GM18519 (cell line): Measurements from ENCODE around the gene THRB.

ENCODE experiments used
- ATAC-seq: cut with Tn5 transposase; IDR thresholded peaks from one replicate; pipeline ENCODE4 v1.9.1; 2021; ENCODE audit warnings: mild to moderate bottlenecking, moderate library complexity; ENCODE audit not compliant: unreplicated experiment, low FRiP score

The THRB gene

DNA sequence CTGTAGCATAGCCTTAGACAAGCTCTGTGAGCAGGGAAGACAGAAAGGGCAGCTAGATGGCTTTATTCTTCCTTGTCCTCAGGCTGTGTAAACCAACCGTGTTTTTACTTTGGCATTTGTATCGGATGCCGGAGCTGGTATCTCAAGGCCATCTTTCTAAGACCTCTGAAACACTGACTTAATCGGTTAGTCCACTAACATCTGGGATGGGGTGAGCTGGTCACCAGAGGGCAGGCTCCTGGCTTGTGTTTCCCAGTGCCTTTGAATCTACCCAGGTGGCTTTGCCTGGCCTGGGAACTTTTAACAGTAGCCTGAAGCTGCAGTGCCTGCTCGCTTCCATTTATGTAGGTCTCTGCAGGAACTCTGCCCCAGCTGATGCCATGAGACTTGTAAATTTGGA lies 296.8 kb downstream of the THRB start:
- no peak for ATAC-seq

DNA sequence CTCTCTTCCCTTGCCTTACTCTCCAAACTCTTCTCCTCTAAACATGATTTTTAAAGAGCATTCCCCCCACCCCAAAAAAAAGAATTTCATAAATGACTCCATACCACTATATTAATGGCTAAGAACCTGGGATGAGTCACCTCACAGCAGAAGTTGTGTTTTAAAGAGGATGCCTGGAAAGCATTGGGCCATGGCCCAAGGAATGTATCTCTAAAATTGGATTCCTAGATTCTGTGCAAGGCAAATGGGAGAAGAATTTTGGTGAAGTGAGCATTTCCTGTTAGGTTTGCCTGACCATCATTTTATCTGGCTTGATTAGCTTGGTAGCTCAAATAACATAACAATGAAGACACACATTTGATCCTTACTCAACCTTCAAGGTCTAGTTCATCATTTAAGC lies 298.1 kb downstream of the THRB start:
- no peak for ATAC-seq

DNA sequence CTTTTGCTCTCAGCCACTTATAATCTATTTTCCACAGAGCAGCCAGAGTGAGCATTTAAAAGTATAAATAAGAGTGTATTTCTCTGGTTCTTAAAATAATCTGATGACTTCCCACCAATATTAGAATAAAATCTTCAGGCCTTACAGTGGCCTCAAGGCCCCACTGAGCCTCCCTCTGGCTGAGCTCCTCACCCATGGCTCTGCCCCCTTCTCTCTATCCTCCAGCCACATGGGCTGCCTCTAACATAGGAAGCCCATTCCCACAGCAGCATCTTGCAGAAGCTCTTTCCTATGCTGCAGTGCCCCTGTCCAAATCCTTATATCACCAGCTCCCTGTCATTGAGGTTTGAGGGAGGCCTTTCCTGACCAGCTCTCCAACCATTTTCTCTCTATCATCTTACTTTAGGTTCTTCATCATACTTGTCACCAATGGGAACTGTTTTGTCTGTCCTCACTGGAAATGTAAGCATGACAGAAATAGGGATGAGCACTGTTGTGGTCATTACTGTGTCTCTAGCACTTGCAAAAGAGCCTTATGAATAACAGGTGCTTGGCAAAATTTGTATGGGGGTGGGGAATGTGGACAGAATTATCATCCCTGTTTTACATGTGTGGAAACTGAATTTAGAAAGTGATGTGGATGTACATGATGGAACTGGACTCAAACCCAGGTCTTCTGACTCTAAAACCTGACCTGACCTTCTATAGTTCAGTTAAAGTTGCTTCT lies 299.0 kb downstream of the THRB start:
- no peak for ATAC-seq

GRCh38 chr3:24192469-24193056 lies 302.1 kb downstream of the THRB start:
- no peak for ATAC-seq

DNA sequence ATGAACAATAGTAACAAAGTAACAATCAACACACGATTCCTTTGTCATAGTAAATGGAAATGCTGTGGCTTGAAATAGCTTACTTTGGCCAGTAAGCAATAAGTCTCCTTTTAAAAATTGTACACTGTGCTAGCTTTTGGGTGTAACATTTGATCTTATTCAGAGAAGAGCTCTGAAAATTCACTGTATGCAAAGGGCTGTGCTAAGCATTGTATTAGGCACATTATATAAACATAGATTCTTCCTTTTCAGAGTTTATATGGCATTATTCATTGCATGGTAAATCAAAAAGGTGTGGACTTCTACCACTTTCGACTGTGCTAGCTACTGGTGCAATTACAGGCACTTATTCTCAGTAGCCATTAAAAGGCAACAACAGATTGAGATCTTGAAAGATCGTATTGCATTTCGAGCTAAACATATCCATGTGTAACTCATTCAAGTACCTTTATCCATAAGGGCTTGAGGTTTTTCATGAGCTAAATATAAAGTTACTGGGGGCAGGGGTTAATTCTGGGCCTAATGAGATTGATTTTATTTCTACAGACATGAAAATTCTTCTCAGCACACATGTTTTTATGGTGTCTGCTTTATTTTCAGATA lies 302.7 kb downstream of the THRB start:
- ATAC-seq = no peak

DNA sequence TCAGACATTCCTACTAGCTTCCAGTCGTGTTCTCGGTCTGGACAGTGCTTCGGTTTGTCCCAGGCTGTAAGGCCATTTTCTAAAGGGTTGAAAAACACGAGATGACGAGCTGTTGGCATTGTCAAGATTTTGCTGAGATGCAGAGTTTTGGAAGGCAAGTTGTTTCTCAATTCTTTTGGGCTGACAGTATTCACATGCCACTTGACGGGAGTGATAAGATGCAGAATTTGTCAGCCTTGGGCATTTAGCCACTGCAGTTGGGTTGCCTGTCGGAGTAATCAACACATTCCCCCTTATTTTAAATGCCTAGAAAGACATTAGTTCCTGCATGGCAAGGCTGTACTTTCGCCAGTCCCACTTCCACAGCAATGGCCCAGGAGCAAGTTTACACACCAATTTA lies 304.4 kb downstream of the THRB start:
- no peak for ATAC-seq

DNA sequence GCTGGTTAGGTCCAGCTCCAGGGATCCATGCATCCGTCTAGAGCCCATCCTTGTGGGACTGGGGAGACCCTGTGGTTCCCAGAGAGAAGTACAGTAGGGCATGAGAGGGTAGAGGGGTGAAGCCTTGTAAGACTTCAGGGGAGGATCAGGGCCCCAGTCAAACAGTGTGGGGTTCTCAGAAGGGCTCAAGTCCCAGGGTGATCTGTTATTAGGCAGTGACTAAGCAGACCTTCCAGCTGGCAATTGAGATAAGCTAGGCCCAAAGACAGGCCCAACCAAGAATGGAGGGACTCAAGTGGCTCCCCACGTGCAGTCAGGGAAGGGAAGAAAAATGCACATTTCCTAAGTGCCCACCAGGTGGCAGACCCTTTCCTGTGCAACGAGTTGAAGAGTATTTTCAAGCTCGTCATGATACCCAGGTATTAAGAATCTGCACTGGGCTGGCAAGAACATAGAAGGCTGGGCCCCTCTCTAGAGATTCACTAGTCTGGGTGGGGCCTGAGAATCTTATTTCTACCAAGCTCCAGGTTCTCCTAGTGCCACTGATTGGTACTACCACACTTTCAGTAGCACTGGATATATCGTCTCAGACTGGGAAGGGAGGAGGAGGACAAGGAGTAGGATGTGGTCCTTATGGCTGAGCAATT lies 308.8 kb downstream of the THRB start:
- ATAC-seq = peak; percentile 87

DNA sequence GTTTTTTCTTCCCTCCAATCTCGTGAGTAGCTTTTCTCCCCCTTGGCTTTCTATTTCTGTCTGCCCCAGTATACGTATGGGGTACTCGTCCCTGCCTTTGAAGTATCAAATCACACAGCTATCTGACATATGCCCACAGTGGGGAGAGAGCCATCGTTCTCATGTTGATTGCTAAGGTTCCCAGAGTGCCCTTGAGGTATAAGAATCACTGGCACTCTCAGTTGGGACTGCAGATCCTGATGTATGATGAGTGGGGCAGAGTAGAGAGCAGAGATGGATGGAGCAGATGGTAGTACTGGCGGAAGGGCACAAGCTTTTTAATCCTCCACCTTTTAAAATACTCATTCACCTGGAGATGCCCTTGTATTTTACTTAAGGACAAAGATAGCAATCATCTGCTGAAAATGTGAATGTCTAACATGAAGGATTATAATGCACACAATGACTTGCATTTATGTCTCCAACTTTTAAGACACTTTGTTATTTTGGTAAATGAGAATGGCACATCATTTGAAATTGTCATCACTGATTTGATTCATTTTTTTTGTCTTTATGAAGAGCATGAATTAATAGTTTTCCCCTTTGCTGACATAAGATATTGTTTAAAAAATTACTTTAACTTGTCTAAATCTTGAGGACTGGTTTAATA lies 310.0 kb downstream of the THRB start:
- no peak for ATAC-seq

GRCh38 chr3:24182756-24183155 lies 311.9 kb downstream of the THRB start:
- no peak for ATAC-seq

DNA sequence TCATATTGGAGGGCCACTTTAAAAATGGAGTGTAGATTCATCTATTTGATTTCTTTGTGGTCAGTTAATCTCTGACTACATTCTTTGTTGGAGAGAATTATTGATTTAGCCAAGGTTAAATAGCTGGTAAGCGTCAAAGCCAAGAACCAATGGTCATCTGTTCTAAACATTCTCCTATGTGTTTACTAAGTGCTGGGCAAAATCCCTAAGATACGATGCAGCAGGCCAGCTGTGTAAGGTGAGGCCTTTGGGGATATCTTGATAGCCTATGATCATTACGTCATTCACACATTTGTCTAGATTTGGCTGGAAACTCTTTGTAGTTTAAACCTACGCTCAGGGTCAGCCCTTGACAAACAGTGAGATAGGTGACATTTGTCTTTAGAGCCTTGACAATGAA lies 313.4 kb downstream of the THRB start:
- no peak for ATAC-seq

DNA sequence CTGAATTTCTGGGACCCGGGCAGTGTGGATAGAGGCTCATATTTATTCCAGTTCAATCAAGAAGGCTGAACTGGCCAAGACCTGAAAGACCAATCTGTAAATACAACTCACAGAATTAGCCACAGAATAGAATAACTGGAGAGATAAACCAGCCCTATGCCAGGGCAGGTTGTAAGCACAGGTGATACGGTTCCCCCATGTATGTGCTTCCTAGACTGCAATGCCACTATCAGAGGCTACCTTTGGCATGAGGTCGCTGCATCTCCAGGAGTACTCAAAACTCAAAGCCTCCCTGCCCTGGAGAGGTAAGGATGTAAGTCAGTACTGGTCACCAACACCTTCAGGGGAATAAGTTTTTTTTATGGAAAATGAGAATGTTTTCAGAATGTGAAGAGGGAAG lies 314.0 kb downstream of the THRB start:
- ATAC-seq = no peak

GRCh38 chr3:24177201-24177600 lies 317.4 kb downstream of the THRB start:
- no peak for ATAC-seq

DNA sequence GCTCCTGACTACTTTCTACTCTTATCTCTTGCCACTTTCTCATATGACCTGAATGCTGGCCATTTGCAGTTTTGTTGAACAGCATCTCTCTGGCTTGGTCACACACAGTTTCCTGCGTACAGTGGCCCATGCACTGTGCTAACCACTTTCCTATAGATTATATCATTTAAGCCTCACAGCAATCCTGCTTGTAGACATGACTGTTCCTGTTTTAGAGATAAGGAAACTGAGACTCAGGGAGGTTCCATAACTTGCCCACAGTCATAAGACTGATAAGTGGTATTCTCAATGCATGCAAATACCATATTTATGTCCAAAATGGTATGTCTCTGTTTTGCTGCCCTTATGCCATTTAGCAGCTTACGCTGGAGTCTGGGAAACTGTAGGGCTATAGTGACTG lies 320.0 kb downstream of the THRB start:
- no peak for ATAC-seq

GRCh38 chr3:24168977-24169376 lies 325.7 kb downstream of the THRB start:
- no peak for ATAC-seq

- ATAC-seq = no peak
These were observed 327.2 kb downstream of the THRB start for GRCh38 chr3:24167429-24167828.

DNA sequence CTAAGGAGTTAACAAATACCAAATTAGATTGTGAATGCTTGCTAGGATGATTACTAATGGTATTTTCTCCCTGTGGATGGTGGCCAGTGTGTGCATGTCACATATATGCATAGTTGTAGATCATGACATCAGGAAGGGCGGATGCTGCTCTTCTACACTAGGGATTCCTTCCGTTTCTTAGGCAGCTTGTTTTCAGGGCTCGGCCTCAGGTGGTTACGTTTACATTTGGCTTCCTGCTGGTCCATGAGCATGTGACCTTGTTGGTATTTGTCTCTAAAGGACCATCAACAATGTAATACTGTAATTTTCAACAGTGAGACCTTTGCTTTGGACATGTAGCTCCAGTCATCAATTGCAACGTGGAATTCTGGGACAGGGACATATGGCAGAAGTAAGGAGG lies 328.1 kb downstream of the THRB start:
- ATAC-seq = no peak

- ATAC-seq = no peak
These were observed 329.1 kb downstream of the THRB start for GRCh38 chr3:24165603-24165982.

DNA sequence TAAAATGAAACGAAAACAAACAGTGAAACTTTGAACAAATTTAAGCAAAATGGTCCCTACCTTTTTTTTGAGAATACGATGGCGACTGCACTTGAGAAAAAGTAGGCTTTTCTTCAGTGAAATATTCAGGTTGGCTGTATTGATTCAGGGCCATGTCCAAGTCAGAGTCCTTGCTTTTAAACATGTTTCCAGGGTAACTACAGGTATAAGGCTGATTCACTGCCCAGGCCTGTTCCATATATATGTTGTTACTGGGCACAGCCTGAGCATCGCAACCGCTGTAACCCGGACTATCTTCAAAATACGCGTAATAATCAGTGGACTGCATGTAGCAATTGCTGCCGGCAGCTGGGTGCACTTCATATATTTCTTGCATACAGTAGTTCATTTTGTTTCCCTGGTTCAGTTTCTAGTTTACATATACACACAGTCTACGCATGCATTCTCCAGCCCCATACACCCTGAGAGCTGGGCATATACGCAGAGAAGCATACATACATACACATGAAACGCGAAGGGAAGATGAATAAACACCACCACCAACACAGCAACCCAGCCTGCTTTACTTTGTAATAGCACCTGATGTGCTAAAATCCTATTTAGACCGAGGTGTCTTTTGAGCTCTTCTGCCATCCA lies 329.6 kb downstream of the THRB start:
- ATAC-seq = no peak

DNA sequence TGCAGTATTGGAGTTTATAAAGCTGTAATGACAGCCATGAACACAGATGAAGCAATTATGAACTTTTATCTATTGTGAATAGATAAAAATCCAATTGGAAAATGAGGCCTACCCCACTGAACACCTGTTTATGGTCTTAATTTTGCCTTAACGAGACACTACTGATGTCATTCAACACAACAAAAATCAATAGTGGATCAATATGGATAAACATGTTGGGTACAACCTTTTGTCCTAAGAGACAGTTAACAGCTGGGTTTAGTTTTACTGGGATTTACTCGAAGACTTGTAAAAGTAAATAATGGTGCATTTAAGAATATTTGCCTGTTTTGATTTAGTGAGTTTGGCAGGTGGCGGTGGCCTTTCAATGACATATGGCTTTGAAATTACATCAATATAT lies 331.7 kb downstream of the THRB start:
- no peak for ATAC-seq

GRCh38 chr3:24161841-24162240 lies 332.8 kb downstream of the THRB start:
- ATAC-seq = no peak
